Fibroblast of skin of scalp (primary cell): ENCODE data around the gene ADGRV1.
A peak's percentile ranks its signal among the peaks of the same experiment; 100 is the strongest.

ENCODE experiments used
- DNase-seq: peaks from one replicate; pipeline ENCODE4 v3.0.0-alpha.2; 2013

ADGRV1 gene

GRCh38 chr5:91144491-91145332 lies 586.1 kb downstream of the ADGRV1 start:
- no peak for DNase-seq

- DNase-seq: no peak
Observed at GRCh38 chr5:91145333-91145620, 586.7 kb downstream of the ADGRV1 start.

- DNase-seq: no peak
Observed at GRCh38 chr5:91146230-91146629, 587.6 kb downstream of the ADGRV1 start.

GRCh38 chr5:91146905-91147600 lies 588.5 kb downstream of the ADGRV1 start:
- DNase-seq: peak; percentile 30

- no peak for DNase-seq
Observed at GRCh38 chr5:91150234-91150633, 591.6 kb downstream of the ADGRV1 start.

- DNase-seq: no peak
Observed at GRCh38 chr5:91150636-91151035, 592.0 kb downstream of the ADGRV1 start.

GRCh38 chr5:91151947-91152346 lies 593.4 kb downstream of the ADGRV1 start:
- DNase-seq: peak; percentile 86

GRCh38 chr5:91154338-91154737 lies 595.7 kb downstream of the ADGRV1 start:
- DNase-seq: no peak

- DNase-seq: no peak
Observed at GRCh38 chr5:91155274-91155673, 596.7 kb downstream of the ADGRV1 start.

- peak; percentile 62 for DNase-seq
Observed at GRCh38 chr5:91156242-91156641, 597.6 kb downstream of the ADGRV1 start.

- no peak for DNase-seq
Observed at GRCh38 chr5:91158011-91158410, 599.4 kb downstream of the ADGRV1 start.

- DNase-seq: no peak
Observed at GRCh38 chr5:91159647-91160046, 601.0 kb downstream of the ADGRV1 start.

- no peak for DNase-seq
Observed at GRCh38 chr5:91160714-91161285, 602.2 kb downstream of the ADGRV1 start.

- DNase-seq: peak; percentile 75
Observed at GRCh38 chr5:91162534-91163381, 604.2 kb downstream of the ADGRV1 start.

- no peak for DNase-seq
Observed at GRCh38 chr5:91164424-91164823, 605.8 kb downstream of the ADGRV1 start.

- DNase-seq: peak; percentile 70
Observed at GRCh38 chr5:91166059-91166807, 607.6 kb downstream of the ADGRV1 start.

- DNase-seq: no peak
Observed at GRCh38 chr5:91168859-91169258, 610.3 kb downstream of the ADGRV1 start.

- DNase-seq: peak; percentile 27
Observed at GRCh38 chr5:91170266-91170665, 611.7 kb downstream of the ADGRV1 start.

- DNase-seq: no peak
Observed at GRCh38 chr5:91171322-91171721, 612.7 kb downstream of the ADGRV1 start.

GRCh38 chr5:91174396-91174795 lies 615.8 kb downstream of the ADGRV1 start:
- no peak for DNase-seq

GRCh38 chr5:91175708-91176107 lies 617.1 kb downstream of the ADGRV1 start:
- no peak for DNase-seq
